ENCODE results near the gene PHF21A.

PHF21A gene

DNA sequence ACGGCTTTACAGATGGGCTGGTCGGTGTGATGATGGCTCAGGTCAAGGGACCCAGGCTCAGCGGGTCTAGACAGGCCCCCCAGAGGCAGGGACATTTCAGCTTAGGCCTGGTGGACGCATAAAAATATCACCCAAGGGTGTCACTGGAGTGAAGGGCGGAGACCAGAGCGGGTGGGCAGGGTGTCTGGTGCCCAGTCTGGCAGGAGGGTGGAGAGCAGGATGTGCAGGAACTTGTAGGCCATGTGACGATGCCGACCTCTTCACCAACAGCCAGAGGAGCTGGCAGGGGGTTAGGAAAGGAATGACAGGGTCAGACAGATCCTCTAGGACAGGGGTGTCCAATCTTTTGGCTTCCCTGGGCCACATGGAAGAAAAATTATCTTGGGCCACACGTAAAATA is 231.3 kb downstream of the PHF21A start:
- H3K9ac ChIP-seq (ENCODE audit: insufficient read length, low read depth): no peak overlapping the region
- TF ChIP-seq ZNF274 (IDR thresholded peaks at IDR 0.05; ENCODE audit: low read depth, low read length): no peak
- DNase-seq (ENCODE audit: low read depth, low spot score): no peak
- H3K9me3 ChIP-seq (ENCODE audit: insufficient read depth, low read length): no peaks in the 10 kb centered on the region
- H3K27me3 ChIP-seq (ENCODE audit: insufficient read depth, insufficient read length): peaks cover 25% of the 10 kb centered on the region
- no peaks in the 10 kb centered on the region for H3K36me3 ChIP-seq (ENCODE audit: insufficient read depth, insufficient read length, low read length)
- no peak overlapping the region for H3K4me3 ChIP-seq (ENCODE audit: insufficient read length, low read depth)
- peaks cover 17% of the 10 kb centered on the region for H3K4me1 ChIP-seq (ENCODE audit: insufficient read depth, insufficient read length)

DNA sequence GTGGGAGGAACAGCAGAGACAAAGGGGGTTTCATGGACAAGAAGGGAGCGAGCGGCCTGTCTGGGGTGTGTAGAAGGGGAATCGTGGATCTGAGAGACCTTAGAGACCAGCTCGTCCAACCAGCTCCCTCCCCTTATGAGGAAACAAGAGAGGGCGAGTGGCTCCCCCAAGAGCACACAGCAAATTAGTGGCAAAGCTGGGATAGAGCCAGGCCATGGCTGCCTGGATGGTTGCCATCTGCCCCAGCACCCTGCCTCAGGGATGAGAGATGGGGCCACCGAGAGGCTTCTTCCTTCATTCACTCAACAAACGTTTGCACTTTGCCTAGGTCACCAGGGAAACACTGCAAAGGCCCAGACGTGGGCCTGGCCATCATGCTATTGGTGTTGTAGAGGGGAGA is 231.7 kb downstream of the PHF21A start:
- no peaks in the 10 kb centered on the region for H3K9me3 ChIP-seq (ENCODE audit: insufficient read depth, low read length)
- H3K9ac ChIP-seq (ENCODE audit: insufficient read length, low read depth): no peak overlapping the region
- DNase-seq (ENCODE audit: low read depth, low spot score): no peak
- H3K4me3 ChIP-seq (ENCODE audit: insufficient read length, low read depth): no peak overlapping the region
- TF ChIP-seq YY1 (IDR thresholded peaks at IDR 0.05; ENCODE audit: insufficient read depth, insufficient read length) (no peak), ZNF274 (IDR thresholded peaks at IDR 0.05; ENCODE audit: low read depth, low read length) (no peak), SUZ12 (IDR thresholded peaks at IDR 0.05; ENCODE audit: extremely low read depth, insufficient read depth, insufficient read length) (no peak)
- H3K27me3 ChIP-seq (ENCODE audit: insufficient read depth, insufficient read length): peaks cover 29% of the 10 kb centered on the region
- peaks cover 13% of the 10 kb centered on the region for H3K4me1 ChIP-seq (ENCODE audit: insufficient read depth, insufficient read length)
- H3K36me3 ChIP-seq (ENCODE audit: insufficient read depth, insufficient read length, low read length): no peaks in the 10 kb centered on the region

DNA sequence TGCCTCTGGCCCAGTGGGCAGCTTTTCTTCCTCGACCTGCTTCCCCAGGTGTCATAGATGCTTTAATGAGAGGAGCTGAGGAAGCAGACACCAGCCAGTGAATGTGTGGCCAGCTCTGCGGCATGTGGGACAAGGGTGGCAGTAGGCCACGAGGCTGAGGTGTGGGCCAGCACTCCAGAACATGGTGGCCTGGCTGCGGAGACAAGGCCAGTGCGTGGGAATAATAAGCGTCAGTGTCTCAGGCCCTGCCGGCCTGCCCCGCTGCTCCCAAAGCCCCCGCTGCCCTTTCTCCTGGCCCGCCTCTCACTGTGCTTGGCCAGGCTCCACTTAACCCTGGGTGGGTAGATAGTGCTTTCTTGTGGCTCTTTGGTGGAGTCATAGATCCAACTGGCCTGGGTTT is 233.7 kb downstream of the PHF21A start:
- Histone ChIP-seq H3K9ac (ENCODE audit: insufficient read length, low read depth) (no peak overlapping the region), H3K4me1 (ENCODE audit: insufficient read depth, insufficient read length) (peaks cover 4% of the 10 kb centered on the region), H3K4me3 (ENCODE audit: insufficient read length, low read depth) (no peak overlapping the region), H3K27me3 (ENCODE audit: insufficient read depth, insufficient read length) (peaks cover 29% of the 10 kb centered on the region), H3K36me3 (ENCODE audit: insufficient read depth, insufficient read length, low read length) (no peaks in the 10 kb centered on the region), H3K9me3 (ENCODE audit: insufficient read depth, low read length) (no peaks in the 10 kb centered on the region)
- no peak for DNase-seq (ENCODE audit: low read depth, low spot score)
- TF ChIP-seq YY1 (IDR thresholded peaks at IDR 0.05; ENCODE audit: insufficient read depth, insufficient read length) (no peak), SUZ12 (IDR thresholded peaks at IDR 0.05; ENCODE audit: extremely low read depth, insufficient read depth, insufficient read length) (no peak), ZNF274 (IDR thresholded peaks at IDR 0.05; ENCODE audit: low read depth, low read length) (no peak)

DNA sequence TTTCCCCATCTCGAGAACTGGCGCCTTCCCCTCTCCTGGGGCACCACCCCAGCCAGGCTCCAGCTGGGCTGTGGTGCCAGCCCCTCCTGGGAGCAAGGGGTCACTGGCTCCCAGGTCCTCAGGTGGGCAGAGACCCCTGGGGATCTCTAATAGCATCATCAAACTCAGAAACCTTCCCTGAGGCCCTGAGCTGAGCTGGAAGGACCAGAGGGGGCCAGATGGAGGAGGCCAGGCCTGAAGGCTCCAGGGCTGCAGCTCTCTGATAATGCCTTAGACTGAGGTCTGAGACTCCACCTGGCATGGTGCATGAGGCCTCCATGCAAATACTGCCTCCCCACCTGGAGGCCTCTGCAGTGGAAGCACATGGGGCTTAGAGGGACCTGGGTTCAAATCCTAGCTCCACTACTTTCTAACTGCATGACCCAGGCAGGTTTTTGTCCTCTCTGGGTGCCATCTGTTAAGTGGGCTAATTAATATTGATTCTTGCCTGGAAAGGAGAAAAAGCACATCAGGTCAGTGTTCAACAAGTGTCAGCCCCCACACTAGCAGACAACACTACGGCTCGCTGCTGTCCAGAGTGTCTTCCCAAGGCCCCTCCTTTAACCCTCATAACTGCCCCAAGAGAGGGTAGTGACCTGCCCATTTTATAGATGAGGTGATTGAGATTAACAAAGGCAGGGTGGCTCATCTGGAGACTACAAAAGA is 234.3 kb downstream of the PHF21A start:
- TF ChIP-seq SUZ12 (IDR thresholded peaks at IDR 0.05; ENCODE audit: extremely low read depth, insufficient read depth, insufficient read length): no peak
- TF ChIP-seq YY1 (IDR thresholded peaks at IDR 0.05; ENCODE audit: insufficient read depth, insufficient read length): no peak
- no peak for TF ChIP-seq ZNF274 (IDR thresholded peaks at IDR 0.05; ENCODE audit: low read depth, low read length)
- Histone ChIP-seq H3K27me3 (ENCODE audit: insufficient read depth, insufficient read length) (peaks cover 29% of the 10 kb centered on the region), H3K36me3 (ENCODE audit: insufficient read depth, insufficient read length, low read length) (peaks cover 2% of the 10 kb centered on the region), H3K4me1 (ENCODE audit: insufficient read depth, insufficient read length) (peaks cover 4% of the 10 kb centered on the region), H3K4me3 (ENCODE audit: insufficient read length, low read depth) (no peak overlapping the region), H3K9me3 (ENCODE audit: insufficient read depth, low read length) (no peaks in the 10 kb centered on the region), H3K9ac (ENCODE audit: insufficient read length, low read depth) (no peak overlapping the region)
- no peak for DNase-seq (ENCODE audit: low read depth, low spot score)

DNA sequence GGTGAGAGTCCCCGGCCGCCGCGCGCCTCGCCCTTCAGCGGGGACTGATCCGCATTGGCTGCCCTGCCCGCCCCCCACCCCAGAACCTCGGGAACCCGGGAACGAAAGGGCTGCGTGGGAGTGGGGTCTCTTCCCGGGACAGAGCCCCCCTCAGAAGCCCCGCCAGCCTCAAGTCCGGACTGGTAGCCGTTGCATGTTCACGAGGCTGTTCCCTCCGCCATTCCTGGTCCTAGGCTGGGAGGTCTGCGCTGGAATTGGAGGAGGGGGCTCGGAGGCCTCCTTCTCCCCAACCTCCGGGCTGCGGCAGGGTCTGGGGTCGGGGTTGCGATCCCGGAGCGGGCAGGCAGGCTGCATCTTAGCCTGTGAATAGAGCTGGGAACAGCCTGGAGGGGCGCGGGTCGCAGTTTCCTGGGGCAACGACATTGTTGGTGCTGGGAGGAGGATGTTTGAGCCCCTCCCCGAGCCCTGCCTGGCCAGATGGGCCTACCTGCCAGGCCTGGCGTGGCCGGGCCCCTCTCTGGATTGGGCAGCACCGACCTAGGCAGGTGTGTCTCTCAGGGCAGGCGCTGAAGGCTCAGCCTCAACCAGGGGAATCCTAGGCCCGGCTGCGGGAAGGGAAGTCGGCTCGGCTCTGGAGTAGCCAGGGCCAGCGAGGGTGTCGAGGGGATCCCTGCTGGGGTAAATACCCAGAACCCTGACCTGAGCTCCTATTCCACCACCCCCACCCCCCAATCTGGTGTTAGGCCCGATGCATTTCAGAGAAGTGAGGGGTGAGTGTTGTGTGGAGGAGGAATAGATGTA is 235.1 kb downstream of the PHF21A start:
- DNase-seq (ENCODE audit: low read depth, low spot score): no peak

DNA sequence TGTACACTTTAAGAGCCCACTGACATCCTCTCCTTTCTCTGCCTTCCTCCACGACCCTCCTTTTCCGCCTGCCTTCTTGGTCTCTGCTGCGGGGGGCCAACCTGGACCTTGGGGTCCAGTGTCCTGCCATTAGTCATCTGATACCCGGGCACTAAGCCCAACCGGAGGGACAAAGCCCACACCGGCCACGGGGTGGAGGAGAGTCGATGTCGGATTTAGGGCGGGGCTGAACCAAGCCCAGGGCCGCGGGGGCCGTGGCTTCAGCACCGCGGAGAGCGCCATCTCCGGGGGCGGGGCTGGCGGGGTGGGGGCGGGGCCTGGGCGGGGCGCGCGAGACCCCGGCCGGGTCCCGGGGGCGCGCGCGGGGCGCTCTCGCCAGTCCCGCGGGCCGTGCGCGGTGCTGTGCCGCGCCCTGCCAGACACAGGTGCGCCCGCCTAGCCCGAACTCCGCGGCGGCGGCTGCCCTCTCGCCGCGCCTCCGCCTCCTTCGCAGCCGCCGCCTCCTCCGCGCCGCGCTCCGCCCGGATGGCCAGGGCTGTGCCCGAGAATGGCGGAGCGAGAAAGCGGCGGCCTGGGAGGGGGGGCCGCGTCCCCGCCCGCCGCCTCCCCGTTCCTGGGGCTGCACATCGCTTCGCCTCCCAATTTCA is 235.9 kb downstream of the PHF21A start, which contains the start of gene MAPK8IP1:
TSS of gene MAPK8IP1 (plus strand) at position 378 of the 647 bp plus-strand sequence. CDS start at position 548, 170 bp downstream.
- Histone ChIP-seq H3K9ac (ENCODE audit: insufficient read length, low read depth) (peak within 1 kb of the TSS; percentile 78), H3K9me3 (ENCODE audit: insufficient read depth, low read length) (no peaks in the 10 kb centered on the region), H3K4me3 (ENCODE audit: insufficient read length, low read depth) (peak within 1 kb of the TSS; percentile 63), H3K27me3 (ENCODE audit: insufficient read depth, insufficient read length) (peaks cover 29% of the 10 kb centered on the region), H3K36me3 (ENCODE audit: insufficient read depth, insufficient read length, low read length) (peaks cover 17% of the 10 kb centered on the region), H3K4me1 (ENCODE audit: insufficient read depth, insufficient read length) (peaks cover 8% of the 10 kb centered on the region)
- DNase-seq (ENCODE audit: low read depth, low spot score): peak; percentile 43
- TF ChIP-seq ZNF274 (IDR thresholded peaks at IDR 0.05; ENCODE audit: low read depth, low read length): no peak
- no peak for TF ChIP-seq YY1 (IDR thresholded peaks at IDR 0.05; ENCODE audit: insufficient read depth, insufficient read length)
- TF ChIP-seq SUZ12 (IDR thresholded peaks at IDR 0.05; ENCODE audit: extremely low read depth, insufficient read depth, insufficient read length): no peak

More for the DNA sequence above, 235.1 kb downstream of the PHF21A start:
- Histone ChIP-seq H3K36me3 (ENCODE audit: insufficient read depth, insufficient read length, low read length) (peaks cover 9% of the 10 kb centered on the region), H3K4me1 (ENCODE audit: insufficient read depth, insufficient read length) (peaks cover 4% of the 10 kb centered on the region), H3K27me3 (ENCODE audit: insufficient read depth, insufficient read length) (peaks cover 29% of the 10 kb centered on the region), H3K9ac (ENCODE audit: insufficient read length, low read depth) (peak overlapping the region; percentile 78), H3K4me3 (ENCODE audit: insufficient read length, low read depth) (peak overlapping the region; percentile 63), H3K9me3 (ENCODE audit: insufficient read depth, low read length) (no peaks in the 10 kb centered on the region)
- TF ChIP-seq YY1 (IDR thresholded peaks at IDR 0.05; ENCODE audit: insufficient read depth, insufficient read length) (no peak), SUZ12 (IDR thresholded peaks at IDR 0.05; ENCODE audit: extremely low read depth, insufficient read depth, insufficient read length) (no peak), ZNF274 (IDR thresholded peaks at IDR 0.05; ENCODE audit: low read depth, low read length) (no peak)
